ENCODE data around the gene AXDND1. TPM values are rescaled to one million over a fixed set of nuclear protein-coding genes. Genes with fewer than 3 reads are reported as not detected.
"Not testable (repeated sequence)": the region's sequence is repeated elsewhere in the genome, so short reads cannot be mapped to it uniquely, and the experiment has no call there.

The AXDND1 gene
- total and polyA plus RNA-seq, 12 donors: 1.2 to 24.6 (median 3.8) TPM; not detected in 1

GRCh38 chr1:179506199-179506598, 140.4 kb downstream of the AXDND1 start:
- H3K4me3 ChIP-seq: no peak overlapping the region
- no peak for DNase-seq
- H3K9me3 ChIP-seq (replicated peaks in 1 of 3): no peaks in the 10 kb centered on the region
- WGBS, 4 donors: 68 to 100% (median 90%) methylated on average over 3 to 6 of the region's 6 CpGs
- H3K27ac ChIP-seq: no peak overlapping the region
- no peaks in the 10 kb centered on the region for H3K27me3 ChIP-seq
- TF ChIP-seq CTCF (IDR thresholded peaks at IDR 0.05): no peak
- H3K36me3 ChIP-seq (replicated peaks in 1 of 2): no peaks in the 10 kb centered on the region
- intact Hi-C loops (cut with DNase I): no loop called here
- no peaks in the 10 kb centered on the region for H3K4me1 ChIP-seq (replicated peaks in 1 of 2)

DNA sequence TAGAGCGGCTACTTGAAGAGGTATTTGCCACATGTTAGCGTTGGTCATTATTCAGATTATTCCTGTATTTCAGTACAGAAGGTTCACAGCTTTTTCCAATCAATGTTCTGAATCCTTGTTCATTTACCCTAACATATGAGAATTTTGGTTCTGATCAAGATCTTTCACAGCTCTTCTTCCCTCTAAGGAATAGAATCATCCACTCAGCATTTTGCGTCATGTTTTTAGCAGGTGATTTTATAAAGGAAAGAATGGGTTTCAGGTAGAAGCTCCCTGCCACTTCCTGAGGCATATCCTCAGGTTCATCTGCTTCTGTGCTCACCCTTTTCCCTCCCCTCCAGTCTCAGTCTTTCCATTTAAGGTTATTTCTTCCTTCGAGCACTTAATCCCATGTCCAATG, 143.6 kb downstream of the AXDND1 start:
- Histone ChIP-seq H3K27ac (no peak overlapping the region), H3K4me1 (replicated peaks in 1 of 2) (no peaks in the 10 kb centered on the region), H3K36me3 (replicated peaks in 1 of 2) (no peaks in the 10 kb centered on the region), H3K9me3 (replicated peaks in 1 of 3) (no peaks in the 10 kb centered on the region), H3K27me3 (no peaks in the 10 kb centered on the region), H3K4me3 (no peak overlapping the region)
- no peak for DNase-seq
- intact Hi-C loops (cut with DNase I): no loop called here
- TF ChIP-seq CTCF (IDR thresholded peaks at IDR 0.05) (no peak), POLR2A (IDR thresholded peaks at IDR 0.05) (no peak)
- WGBS, 4 donors: 81 to 91% (median 87%) methylated on average over 4 of the region's 4 CpGs

- Histone ChIP-seq H3K27ac (no peak overlapping the region), H3K4me3 (no peak overlapping the region), H3K4me1 (replicated peaks in 1 of 2) (no peaks in the 10 kb centered on the region), H3K36me3 (replicated peaks in 1 of 2) (no peaks in the 10 kb centered on the region), H3K27me3 (no peaks in the 10 kb centered on the region), H3K9me3 (replicated peaks in 1 of 3) (no peaks in the 10 kb centered on the region)
- TF ChIP-seq CTCF (IDR thresholded peaks at IDR 0.05) (no peak), POLR2A (IDR thresholded peaks at IDR 0.05) (no peak)
- no peak for DNase-seq
- intact Hi-C loops (cut with DNase I): no loop called here
- WGBS, 4 donors: 35 to 52% (median 40%) methylated on average over 2 of the region's 2 CpGs
Observed at GRCh38 chr1:179510038-179510437, 144.3 kb downstream of the AXDND1 start.

DNA sequence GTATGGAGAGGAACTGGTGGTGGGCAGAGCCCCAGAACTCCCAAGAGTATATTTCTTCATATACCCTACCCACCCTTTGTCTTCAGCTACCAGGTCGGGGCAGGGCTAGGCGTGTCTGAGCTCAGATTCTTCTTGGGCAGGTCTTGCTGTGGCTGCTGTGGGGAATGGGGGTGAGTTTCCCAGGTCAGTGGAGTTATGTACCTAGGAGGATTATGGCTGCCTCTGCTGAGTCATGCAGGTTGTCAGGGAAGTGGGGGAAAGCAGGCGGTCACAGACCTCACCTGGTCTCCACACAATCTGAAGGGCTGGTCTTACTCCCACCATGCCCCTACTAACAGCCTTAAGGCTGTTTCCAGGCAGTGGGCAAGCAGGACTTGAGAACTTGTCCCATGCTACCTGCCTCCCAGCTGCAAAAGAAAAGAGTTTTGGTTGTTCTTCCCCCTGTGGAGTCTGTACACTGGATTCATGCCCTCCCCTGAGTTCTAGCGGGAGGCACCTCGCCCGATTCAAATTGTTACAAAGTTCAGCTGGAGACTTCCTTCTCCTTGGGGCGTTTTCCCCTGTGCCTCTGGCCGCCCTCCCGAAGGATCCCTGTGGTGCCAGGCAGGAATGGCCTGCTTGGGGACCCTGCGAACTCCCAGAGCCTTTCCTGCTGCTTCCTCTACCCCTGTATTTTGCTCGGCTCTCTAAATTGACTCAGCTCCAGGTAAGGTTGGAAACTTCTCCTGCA, 151.4 kb downstream of the AXDND1 start:
- intact Hi-C loops (cut with DNase I): no loop called here
- no peak overlapping the region for H3K27ac ChIP-seq
- WGBS, 4 donors: 68 to 80% (median 76%) methylated on average over 9 to 11 of the region's 11 CpGs

DNA sequence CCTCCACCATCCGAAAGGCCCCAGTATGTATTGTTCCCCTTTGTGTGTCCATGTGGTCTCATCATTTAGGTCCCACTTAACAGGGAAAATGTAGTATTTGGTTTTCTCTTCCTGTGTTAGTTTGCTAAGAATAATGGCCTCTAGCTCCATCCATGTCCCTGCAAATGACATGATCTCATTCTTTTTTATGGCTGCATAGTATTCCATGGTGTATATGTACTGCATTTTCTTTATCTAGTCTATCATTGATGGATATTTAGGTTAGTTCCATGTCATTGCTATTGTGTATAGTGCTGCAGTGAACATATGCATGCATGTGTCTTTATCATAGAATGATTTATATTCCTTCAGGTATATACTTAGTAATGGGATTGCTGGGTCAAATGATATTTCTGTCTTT, 152.8 kb downstream of the AXDND1 start:
- H3K27me3 ChIP-seq; H3K4me3 ChIP-seq; H3K36me3 ChIP-seq (replicated peaks in 1 of 2); H3K27ac ChIP-seq; H3K4me1 ChIP-seq (replicated peaks in 1 of 2); intact Hi-C loops (cut with DNase I); DNase-seq; H3K9me3 ChIP-seq (replicated peaks in 1 of 3): not testable (repeated sequence)
- WGBS, 4 donors: 86 to 98% (median 91%) methylated on average over 1 of the region's 1 CpG

More for the DNA sequence above, 151.4 kb downstream of the AXDND1 start:
- no peak for TF ChIP-seq POLR2A (IDR thresholded peaks at IDR 0.05)
- TF ChIP-seq CTCF (IDR thresholded peaks at IDR 0.05): no peak
- Histone ChIP-seq H3K36me3 (replicated peaks in 1 of 2) (no peaks in the 10 kb centered on the region), H3K27me3 (no peaks in the 10 kb centered on the region), H3K4me3 (no peak overlapping the region), H3K4me1 (replicated peaks in 1 of 2) (no peaks in the 10 kb centered on the region), H3K9me3 (replicated peaks in 1 of 3) (no peaks in the 10 kb centered on the region)
- no peak for DNase-seq

Data from adrenal gland (tissue), 12 donors.